ENCODE measurements around the gene GIGYF2. TPM values are rescaled to one million over a fixed set of nuclear protein-coding genes. Genes with fewer than 3 reads are reported as not detected.
A peak's percentile ranks its signal among the peaks of the same experiment; 100 is the strongest.

GIGYF2 gene
- total RNA-seq, 1 donor from 2014 or later: 74.5 TPM

GRCh38 chr2:232861353-232861752 lies 164.2 kb downstream of the GIGYF2 start:
- DNase-seq (ENCODE audit: low spot score): no peak

DNA sequence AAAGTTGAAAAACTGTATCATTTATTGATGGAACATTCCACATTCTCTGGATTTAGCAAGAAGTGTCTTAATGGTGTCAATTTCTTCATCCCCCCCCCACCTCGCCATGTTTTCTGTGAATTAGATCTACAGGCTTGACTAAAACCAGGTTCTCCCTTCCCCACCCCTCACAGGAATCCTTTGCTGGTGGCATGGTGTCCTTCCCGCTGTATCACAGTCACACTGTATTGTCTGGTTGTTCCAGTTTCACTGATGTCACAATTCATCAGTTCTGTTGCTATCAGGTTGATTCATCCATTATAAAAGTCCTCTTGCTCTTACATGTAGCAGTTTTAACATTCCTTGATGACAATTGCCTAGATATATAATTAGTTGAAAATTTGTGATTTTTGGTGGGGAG lies 166.9 kb downstream of the GIGYF2 start:
- DNase-seq (ENCODE audit: low spot score): no peak

- DNase-seq (ENCODE audit: low spot score): no peak
Observed at GRCh38 chr2:232865165-232865564, 168.0 kb downstream of the GIGYF2 start.

- DNase-seq (ENCODE audit: low spot score): no peak
Observed at GRCh38 chr2:232866104-232866503, 169.0 kb downstream of the GIGYF2 start.

DNA sequence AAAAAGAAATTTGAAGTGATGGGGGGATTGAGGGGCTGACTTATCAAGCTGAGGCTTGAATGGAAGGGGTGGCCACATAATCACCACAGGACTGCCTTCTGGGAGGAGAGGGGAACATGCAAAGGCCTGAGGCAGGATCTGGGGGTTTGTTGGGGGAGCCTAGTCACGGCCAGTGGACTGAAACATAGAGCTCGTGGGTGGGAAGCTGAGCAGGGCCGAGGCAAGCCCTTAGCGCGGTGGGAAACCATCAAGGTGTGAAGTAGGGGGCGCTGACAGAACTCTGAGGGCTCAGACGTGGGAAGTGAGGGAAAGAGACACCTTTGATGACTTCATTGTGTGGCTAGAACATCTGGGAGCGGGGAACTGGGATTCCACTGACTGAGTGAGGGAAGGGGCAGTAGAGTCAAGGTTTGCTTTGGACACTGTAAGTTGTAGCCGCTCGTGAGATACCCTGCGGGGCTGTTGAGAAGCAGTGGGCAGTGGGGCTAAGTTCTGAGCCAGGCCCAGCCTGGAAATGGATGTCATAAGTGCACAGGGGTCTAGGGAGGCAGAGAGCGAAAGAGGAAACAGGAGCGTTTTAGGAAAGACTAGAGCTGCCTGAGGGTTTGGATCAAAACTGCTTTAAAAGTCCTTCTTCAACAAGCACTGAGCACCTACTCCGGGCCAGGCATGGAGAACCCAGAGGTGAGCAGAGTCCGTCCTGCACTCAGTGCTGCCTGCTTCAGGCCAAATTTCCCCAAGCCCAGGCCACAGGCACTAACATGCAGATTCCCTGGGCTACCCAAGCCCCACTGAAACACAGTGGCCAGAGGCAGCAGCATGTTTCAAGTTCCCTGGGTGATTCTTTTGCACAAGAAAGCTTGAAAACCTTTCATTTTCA lies 172.2 kb downstream of the GIGYF2 start:
- no peak for DNase-seq (ENCODE audit: low spot score)

GRCh38 chr2:232870018-232870765 lies 173.1 kb downstream of the GIGYF2 start, which contains the start of gene SNORC:
TSS of gene SNORC (plus strand) at chr2:232870264. CDS start at chr2:232870342, 78 bp downstream.
- no peak for DNase-seq (ENCODE audit: low spot score)

GRCh38 chr2:232870766-232871371 lies 173.7 kb downstream of the GIGYF2 start:
- DNase-seq (ENCODE audit: low spot score): no peak

DNA sequence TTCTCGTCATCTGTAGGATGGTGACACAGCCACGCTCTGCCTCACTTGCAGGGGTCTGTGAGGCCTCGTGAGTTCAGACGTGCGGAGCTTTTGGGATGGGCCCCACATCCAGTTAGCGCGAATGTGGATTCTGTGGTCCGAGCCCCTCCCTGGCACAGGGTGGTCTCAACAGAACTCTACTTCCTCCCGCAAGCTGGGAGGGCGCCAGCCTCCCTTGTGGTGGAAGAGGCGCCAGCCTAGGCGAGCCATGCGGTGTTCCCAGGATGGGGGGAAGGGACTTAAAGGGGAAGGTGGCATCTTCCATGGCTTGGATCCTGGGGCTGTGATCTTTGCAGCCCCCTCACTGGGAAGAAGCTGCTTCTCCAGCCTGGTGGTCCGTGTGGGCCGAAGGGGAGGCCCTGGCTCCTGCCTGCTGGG lies 174.3 kb downstream of the GIGYF2 start:
- no peak for DNase-seq (ENCODE audit: low spot score)

- DNase-seq (ENCODE audit: low spot score): no peak
Observed at GRCh38 chr2:232871835-232872736, 175.0 kb downstream of the GIGYF2 start.

DNA sequence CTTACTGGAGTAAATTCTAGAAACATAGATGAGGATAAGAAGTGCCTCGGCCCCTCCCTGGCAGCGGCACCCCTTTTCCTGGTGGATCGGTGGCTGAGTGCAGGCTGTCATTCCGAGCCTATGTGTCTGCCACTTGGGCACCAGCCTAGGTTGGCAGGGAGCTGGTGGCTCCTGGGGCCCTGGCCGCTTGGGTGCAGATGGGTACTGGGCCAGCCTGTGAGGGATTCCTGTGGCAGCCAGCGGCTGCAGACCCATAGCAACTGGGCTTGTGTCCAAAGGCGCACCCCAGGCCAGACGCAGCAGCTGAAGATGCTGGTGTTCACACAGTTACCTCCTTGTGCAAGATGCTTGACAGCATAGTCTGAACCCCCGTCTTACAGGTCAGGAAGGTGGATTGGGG lies 175.7 kb downstream of the GIGYF2 start:
- DNase-seq (ENCODE audit: low spot score): no peak

- DNase-seq (ENCODE audit: low spot score): no peak
Observed at GRCh38 chr2:232873292-232873908, 176.3 kb downstream of the GIGYF2 start.

- DNase-seq (ENCODE audit: low spot score): peak; percentile 5
Observed at GRCh38 chr2:232873909-232874641, 176.9 kb downstream of the GIGYF2 start.

DNA sequence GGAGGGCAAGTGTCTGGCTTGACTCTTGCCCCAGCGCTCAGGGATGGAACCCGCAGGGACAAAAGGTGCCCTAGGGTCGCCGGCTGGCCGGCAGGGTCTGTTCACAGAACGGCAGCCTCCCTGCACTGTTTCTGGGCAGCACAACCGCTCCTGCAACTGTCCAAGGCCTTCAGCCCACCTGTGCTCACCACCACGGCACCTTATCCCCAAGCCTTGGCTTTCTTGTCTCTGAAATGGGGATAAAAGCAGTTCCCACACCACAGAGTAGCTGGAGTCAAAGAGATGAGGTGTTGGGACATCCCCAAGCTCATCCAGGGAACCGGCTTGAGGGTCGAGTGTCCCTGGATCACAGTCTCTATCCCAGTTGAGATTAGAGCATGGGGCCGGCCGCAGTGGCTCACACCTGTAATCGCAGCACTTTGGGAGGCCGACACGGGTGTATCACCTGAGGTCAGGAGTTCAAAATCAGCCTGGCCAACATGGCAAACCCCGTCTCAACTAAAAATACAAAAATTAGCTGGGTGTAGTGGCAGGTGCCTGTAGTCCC lies 177.6 kb downstream of the GIGYF2 start:
- no peak for DNase-seq (ENCODE audit: low spot score)

GRCh38 chr2:232875256-232876121 lies 178.4 kb downstream of the GIGYF2 start:
- DNase-seq (ENCODE audit: low spot score): no peak

DNA sequence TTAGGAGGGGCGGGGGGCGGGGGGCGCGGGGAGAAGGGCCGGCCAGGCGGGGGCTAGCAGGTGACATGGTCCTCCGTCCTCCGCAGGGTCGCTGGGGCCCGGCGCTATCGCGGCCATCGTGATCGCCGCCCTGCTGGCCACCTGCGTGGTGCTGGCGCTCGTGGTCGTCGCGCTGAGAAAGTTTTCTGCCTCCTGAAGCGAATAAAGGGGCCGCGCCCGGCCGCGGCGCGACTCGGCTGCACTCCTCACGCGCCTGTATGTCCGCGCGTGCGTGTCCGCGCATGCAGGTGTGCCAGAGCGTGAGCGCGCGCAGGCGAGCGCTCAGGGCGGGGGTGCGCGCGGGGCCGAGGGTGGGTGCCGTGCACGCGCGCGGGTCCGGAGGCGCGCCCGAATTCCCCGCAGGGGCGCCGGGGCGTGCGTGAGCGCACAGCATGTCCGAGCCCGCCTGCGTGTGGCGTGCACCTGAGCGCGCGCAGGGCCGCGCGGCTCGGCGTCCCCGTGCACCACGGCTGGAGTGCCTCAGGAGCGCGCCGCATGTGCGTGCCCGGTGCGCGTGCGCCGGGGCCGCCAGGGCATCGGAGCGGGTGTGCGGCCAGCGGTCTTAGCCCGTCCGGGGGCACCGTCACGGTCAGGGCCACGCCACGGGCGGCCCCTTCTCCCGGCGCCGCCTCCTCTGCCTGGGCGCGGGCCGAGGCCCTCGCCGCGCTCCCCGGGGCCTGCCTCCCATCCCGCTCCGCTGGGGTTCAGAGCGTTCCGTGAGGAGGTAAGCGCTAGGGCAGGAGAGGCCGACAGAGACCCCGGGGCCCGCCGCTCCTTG lies 179.2 kb downstream of the GIGYF2 start:
- DNase-seq (ENCODE audit: low spot score): peak; percentile 87

- peak; percentile 87 for DNase-seq (ENCODE audit: low spot score)
Observed at GRCh38 chr2:232876978-232877441, 179.9 kb downstream of the GIGYF2 start.

- peak; percentile 85 for DNase-seq (ENCODE audit: low spot score)
Observed at GRCh38 chr2:232877940-232878511, 180.9 kb downstream of the GIGYF2 start.

Data from mesenteric fat pad (tissue), 1 donor.